Hippocampal formation (tissue), 2 donors: ENCODE data around the gene VSX2.

ENCODE experiments used
- DNase-seq, 2 donors: peaks; one replicate each; lab custom pipeline; 2025; lab: John Stamatoyannopoulos, UW

Gene VSX2

GRCh38 chr14:74302152-74302628, 62.9 kb downstream of the VSX2 start:
- peak in 1 of 2 donors; percentile 64 for DNase-seq

- DNase-seq = peak; percentile 93 to 97
Measured at GRCh38 chr14:74302634-74303569, 63.7 kb downstream of the VSX2 start, which contains the start of gene ABCD4. Gene ABCD4 (minus strand): TSS chr14:74302934. CDS start chr14:74302912, 22 bp downstream.

GRCh38 chr14:74308695-74309094, 69.4 kb downstream of the VSX2 start:
- DNase-seq = no peak

GRCh38 chr14:74309125-74310022, 70.1 kb downstream of the VSX2 start:
- DNase-seq = no peak

- DNase-seq = no peak
Measured at GRCh38 chr14:74312161-74312560, 72.9 kb downstream of the VSX2 start.
